Large intestine (tissue), 3 donors: ENCODE measurements around the gene FGB. TPM values are rescaled to one million over a fixed set of nuclear protein-coding genes. Genes with fewer than 3 reads are reported as not detected.

Experiments
- DNase-seq, 2 donors: peaks; one replicate each; pipeline versions ENCODE4 v3.0.0 to v3.0.0-alpha.2; 2013
- H3K27ac ChIP-seq: one replicate; pipeline ENCODE4 v1.5.1; 2013; ENCODE audit warnings: low read length
- H3K27me3 ChIP-seq: 2 replicates; pipeline ENCODE4 v1.6.1; 2013; ENCODE audit warnings: low read length; ENCODE audit not compliant: control insufficient read depth, insufficient read depth
- H3K36me3 ChIP-seq: 2 replicates; pipeline ENCODE4 v1.6.1; 2013; ENCODE audit warnings: low read length; ENCODE audit not compliant: control insufficient read depth, insufficient read depth
- H3K4me1 ChIP-seq: one replicate; pipeline ENCODE4 v1.6.1; 2013; ENCODE audit warnings: low read length; ENCODE audit not compliant: control insufficient read depth, insufficient read depth
- H3K4me3 ChIP-seq: one replicate; pipeline ENCODE4 v1.5.1; 2013; ENCODE audit warnings: low read length
- H3K9me3 ChIP-seq: one replicate; pipeline ENCODE4 v1.6.1; 2013; ENCODE audit warnings: mild to moderate bottlenecking, low read depth, low read length, moderate library complexity; ENCODE audit not compliant: control insufficient read depth
- WGBS: methylation state at CpG from one replicate; pipeline ENCODE4 v1.1.5; 2013; ENCODE audit warnings: low lambda C conversion rate; ENCODE audit not compliant: insufficient coverage; 5-methylcytosine and 5-hydroxymethylcytosine counted together
- polyA plus RNA-seq: library from polyadenylated mRNA; unstranded; fragments of 120-200 nt; gene quantifications from one replicate; pipeline ENCODE4 v1.2.1, GENCODE V29; 2013

Gene FGB
- polyA plus RNA-seq, 1 donor, result 213 TPM

- H3K27me3 ChIP-seq, result no peaks in the 10 kb centered on the region
- H3K27ac ChIP-seq, result no peak overlapping the region
- WGBS, result 33% methylated on average over 1 of the region's 2 CpGs
- H3K36me3 ChIP-seq, result peaks cover 19% of the 10 kb centered on the region
- H3K9me3 ChIP-seq, result peaks cover 3% of the 10 kb centered on the region
- DNase-seq, result no peak
- no peak overlapping the region for H3K4me3 ChIP-seq
- no peaks in the 10 kb centered on the region for H3K4me1 ChIP-seq
Observed at GRCh38 chr4:154582723-154583122, 19.9 kb downstream of the FGB start.

DNA sequence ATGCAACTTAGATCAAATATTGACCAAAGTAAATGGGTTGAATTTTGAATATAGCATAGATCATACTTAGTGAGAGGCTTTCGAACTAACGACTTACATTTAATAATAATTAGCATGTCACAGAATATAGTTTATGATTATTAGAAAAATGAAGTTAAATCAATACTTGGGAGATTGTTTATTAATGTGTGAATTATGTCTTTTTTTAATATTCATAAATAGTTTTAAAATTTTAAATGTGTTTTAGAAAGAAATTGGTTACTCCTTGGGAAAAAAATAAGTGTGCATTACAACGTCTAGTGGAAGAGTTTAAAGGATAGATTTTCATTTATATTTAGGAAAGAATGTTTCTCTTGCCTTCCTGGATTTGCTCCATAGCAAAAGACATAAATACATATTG, 20.4 kb downstream of the FGB start:
- H3K9me3 ChIP-seq, result peaks cover 3% of the 10 kb centered on the region
- H3K4me3 ChIP-seq, result no peak overlapping the region
- H3K36me3 ChIP-seq, result peaks cover 19% of the 10 kb centered on the region
- DNase-seq, result no peak
- H3K27me3 ChIP-seq, result no peaks in the 10 kb centered on the region
- peaks cover 2% of the 10 kb centered on the region for H3K4me1 ChIP-seq
- 92% methylated on average over 2 of the region's 3 CpGs for WGBS
- no peak overlapping the region for H3K27ac ChIP-seq

DNA sequence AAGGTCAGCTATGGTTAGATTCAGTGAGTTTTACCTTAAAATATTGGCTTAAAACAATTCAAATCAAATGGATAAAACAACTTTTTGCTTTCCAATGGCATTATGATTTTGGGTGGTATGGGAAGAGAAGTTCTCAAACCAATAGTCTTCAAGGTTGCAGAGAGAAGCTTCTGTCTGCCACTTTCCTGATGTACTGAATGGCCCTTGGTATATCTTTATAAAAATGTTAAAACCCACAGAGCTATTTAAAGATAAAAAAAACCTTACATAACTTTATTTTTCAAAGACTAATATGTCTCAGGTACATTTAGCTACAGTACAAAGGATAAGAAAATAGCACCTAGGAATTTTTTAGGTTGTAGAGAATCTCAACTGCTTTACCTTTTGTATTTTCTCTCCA, 20.9 kb downstream of the FGB start:
- Histone ChIP-seq H3K4me1 (peaks cover 4% of the 10 kb centered on the region), H3K4me3 (no peak overlapping the region), H3K9me3 (peaks cover 3% of the 10 kb centered on the region), H3K36me3 (peaks cover 19% of the 10 kb centered on the region), H3K27ac (no peak overlapping the region), H3K27me3 (no peaks in the 10 kb centered on the region)
- no peak for DNase-seq

DNA sequence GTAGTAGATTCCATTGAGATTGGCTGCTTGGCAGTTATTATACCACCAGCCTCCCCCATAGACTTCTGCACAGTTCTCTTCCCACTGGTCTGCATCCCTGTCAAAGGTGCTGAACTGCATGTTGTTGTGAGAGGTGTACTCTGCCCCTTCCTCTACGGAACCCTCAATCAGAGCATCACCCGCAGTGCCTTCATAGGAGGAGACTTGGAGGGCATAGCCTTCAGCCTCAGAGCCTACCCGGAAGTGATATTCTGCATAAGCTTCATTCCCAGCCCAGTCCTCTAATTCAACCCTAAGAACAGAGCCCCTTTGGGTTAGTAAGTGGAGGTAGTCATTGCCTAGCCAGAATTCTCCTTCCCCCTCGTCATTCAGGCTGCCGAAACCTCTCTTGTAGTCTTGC, 21.4 kb downstream of the FGB start:
- Histone ChIP-seq H3K27me3 (no peaks in the 10 kb centered on the region), H3K36me3 (peaks cover 19% of the 10 kb centered on the region), H3K9me3 (peaks cover 3% of the 10 kb centered on the region), H3K4me3 (no peak overlapping the region), H3K27ac (no peak overlapping the region), H3K4me1 (peaks cover 4% of the 10 kb centered on the region)
- WGBS, result no CpG with 5 or more reads among the region's 5 CpGs
- no peak for DNase-seq

- WGBS, result 94% methylated on average over 3 of the region's 10 CpGs
- DNase-seq, result no peak
- no peak overlapping the region for H3K27ac ChIP-seq
Observed at GRCh38 chr4:154585369-154586018, 22.7 kb downstream of the FGB start.

DNA sequence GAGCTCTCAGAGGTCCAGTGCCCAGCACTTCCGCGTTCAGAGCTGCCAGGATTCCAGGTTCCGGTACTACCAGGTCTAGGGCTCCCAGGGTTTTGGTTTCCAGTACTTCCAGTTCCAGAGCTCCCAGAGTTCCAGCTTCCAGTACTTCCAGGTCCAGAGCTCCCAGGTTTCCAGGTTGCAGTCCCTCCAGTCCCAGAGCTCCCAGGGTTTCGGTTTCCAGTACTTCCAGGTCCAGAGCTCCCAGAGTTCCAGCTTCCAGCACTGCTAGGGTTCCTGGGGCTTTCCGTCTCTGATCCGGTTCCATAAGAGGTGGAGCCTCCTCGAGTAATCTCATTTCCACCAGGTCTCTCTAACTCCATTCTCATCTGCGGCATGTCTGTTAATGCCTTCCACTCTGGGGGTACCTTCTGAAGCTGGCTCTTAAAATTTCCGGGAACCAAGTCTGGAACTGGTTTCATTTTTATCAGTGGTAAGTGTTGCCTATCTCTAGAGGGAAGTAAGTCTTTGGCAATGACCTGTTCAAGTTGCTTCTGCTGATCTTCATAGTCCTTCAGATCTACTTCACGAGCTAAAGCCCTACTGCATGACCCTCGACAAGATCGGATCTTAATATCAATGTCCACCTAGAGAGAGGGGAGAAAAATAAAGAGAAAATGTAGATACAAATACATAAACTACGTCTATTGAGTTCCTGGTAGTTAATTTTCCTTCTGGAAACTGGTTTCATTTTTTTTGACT, 23.7 kb downstream of the FGB start:
- Histone ChIP-seq H3K4me1 (peaks cover 10% of the 10 kb centered on the region), H3K27ac (no peak overlapping the region), H3K27me3 (no peaks in the 10 kb centered on the region), H3K9me3 (peaks cover 3% of the 10 kb centered on the region), H3K4me3 (no peak overlapping the region), H3K36me3 (peaks cover 19% of the 10 kb centered on the region)
- DNase-seq, result no peak
- 92% methylated on average over 2 of the region's 13 CpGs for WGBS

More at GRCh38 chr4:154585369-154586018, 22.7 kb downstream of the FGB start:
- H3K9me3 ChIP-seq, result peaks cover 3% of the 10 kb centered on the region
- no peak overlapping the region for H3K4me3 ChIP-seq
- peaks cover 4% of the 10 kb centered on the region for H3K4me1 ChIP-seq
- peaks cover 19% of the 10 kb centered on the region for H3K36me3 ChIP-seq
- no peaks in the 10 kb centered on the region for H3K27me3 ChIP-seq

GRCh38 chr4:154588198-154588597, 25.4 kb downstream of the FGB start:
- no peak overlapping the region for H3K27ac ChIP-seq
- peaks cover 3% of the 10 kb centered on the region for H3K9me3 ChIP-seq
- no peaks in the 10 kb centered on the region for H3K27me3 ChIP-seq
- H3K36me3 ChIP-seq, result peaks cover 19% of the 10 kb centered on the region
- H3K4me3 ChIP-seq, result no peak overlapping the region
- H3K4me1 ChIP-seq, result peaks cover 22% of the 10 kb centered on the region
- WGBS, result 100% methylated on average over 1 of the region's 2 CpGs
- DNase-seq, result no peak

DNA sequence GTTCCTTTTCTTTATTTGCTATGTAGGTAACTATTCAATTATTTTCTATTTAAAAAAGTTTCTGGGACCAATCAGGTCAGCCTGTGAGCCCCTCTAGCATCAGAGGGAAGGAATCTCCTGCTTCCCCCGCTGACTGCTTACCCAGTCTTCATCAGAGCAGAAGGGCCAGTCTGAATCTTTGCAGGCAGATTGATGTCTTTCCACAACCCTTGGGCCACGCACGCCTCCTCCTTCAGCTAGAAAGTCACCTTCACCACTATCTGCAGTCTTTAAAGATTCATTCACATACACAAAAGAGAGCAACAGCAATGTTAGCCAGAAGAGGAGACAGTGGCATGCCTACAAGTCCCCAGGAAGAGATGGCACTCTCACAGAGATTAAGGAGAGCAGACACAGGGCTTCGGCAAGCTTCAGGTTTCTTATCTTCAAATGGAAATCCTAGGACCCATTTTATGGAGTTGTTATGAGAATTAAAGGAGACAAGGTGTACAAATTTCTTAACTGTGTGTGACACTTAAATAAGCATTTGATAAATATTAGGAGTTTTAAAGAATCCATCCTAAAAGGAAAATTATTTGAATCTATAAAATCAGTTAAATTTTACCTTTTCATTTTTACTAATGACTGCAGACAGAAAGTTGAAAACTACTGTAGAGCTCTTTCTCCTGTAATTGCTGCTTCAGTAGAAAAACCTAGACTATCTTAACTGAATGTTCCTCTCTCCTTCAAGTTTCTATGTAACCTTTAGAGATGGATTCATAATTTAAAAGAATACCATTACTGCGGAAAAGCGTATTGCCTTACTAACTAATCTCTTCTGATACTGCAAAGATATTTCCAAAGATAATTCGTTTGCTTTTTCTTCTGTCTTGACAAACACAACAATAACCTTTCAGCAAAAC, 26.7 kb downstream of the FGB start:
- Histone ChIP-seq H3K27ac (peak overlapping the region; percentile 65), H3K9me3 (peaks cover 3% of the 10 kb centered on the region), H3K36me3 (peaks cover 19% of the 10 kb centered on the region), H3K4me3 (peak overlapping the region; percentile 41), H3K4me1 (peaks cover 22% of the 10 kb centered on the region), H3K27me3 (no peaks in the 10 kb centered on the region)
- WGBS, result no CpG with 5 or more reads among the region's 7 CpGs
- peak in 1 of 2 donors; percentile 21 for DNase-seq

DNA sequence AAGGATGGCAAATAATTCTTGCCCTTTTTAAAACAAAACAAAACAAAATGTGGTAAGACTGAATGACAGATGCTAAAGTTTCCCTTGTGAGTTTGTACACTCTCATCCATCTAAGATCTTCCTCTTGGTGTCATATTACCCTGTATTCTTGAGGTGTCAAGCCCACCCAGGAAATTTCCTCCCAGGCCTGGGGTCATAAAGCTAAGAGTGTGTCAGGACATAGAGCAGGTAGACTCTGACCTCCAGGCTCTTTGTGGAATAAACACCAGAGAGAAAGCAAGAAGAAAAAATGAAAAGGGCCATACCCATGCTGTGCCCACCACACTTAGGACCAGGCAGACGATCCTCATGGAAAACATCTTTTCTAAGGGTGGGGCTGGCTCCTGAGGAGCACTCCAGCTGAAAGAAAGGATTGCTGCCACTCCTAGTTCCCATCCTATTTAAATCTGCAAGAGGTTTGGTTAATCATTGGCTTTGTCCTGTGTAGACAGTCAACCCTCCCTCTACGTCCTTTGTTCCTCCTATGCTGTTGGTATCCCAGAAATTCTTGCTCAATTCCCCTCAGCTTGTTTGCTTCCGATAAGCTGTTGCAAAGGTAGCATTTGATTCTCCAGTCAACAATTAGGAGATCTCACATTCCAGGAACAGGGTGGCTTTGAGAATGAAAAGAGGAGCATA, 27.7 kb downstream of the FGB start, which contains the start of gene FGA:
Gene FGA (minus strand): TSS at position 414 of the 678 bp plus-strand sequence. CDS start 55 bp downstream, at position 359.
- H3K27me3 ChIP-seq, result no peaks in the 10 kb centered on the region
- peak within 1 kb of the TSS; percentile 41 for H3K4me3 ChIP-seq
- DNase-seq, result peak; percentile 86 to 92
- WGBS, result 0% methylated on average over 1 of the region's 3 CpGs
- peaks cover 22% of the 10 kb centered on the region for H3K4me1 ChIP-seq
- peak within 1 kb of the TSS; percentile 65 for H3K27ac ChIP-seq
- peaks cover 3% of the 10 kb centered on the region for H3K9me3 ChIP-seq
- peaks cover 19% of the 10 kb centered on the region for H3K36me3 ChIP-seq

DNA sequence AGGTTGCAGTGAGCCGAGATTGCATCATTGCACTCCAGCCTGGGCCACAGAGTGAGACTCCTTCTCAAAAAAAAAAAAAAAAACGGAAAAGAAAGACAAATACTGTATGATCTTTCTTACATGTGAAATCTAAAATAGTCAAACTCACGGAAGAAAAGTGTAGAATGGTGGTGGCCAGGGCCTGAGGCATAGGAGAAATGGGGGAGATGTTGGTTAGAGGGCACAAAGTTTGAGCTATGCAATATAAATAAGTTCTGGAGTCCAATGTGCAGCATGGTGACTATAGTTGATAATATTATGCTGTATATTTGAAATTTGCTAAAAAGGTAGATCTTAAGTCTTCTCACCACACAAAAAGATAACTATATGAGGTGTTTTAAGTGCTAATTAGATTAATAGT, 29.1 kb downstream of the FGB start:
- DNase-seq, result peak; percentile 52 to 72
- H3K4me1 ChIP-seq, result peaks cover 22% of the 10 kb centered on the region
- no peak overlapping the region for H3K4me3 ChIP-seq
- H3K27ac ChIP-seq, result peak overlapping the region; percentile 65
- H3K36me3 ChIP-seq, result peaks cover 6% of the 10 kb centered on the region
- no peaks in the 10 kb centered on the region for H3K27me3 ChIP-seq
- 60% methylated on average over 2 of the region's 3 CpGs for WGBS
- H3K9me3 ChIP-seq, result peaks cover 3% of the 10 kb centered on the region
